ENCODE results near the gene KCNJ5. TPM values are rescaled to one million over a fixed set of nuclear protein-coding genes. Genes with fewer than 3 reads are reported as not detected.

KCNJ5 gene
- polyA plus RNA-seq, 2 of the 4 experiments (the other 2 are of a cell fraction), result 0.04 TPM; not detected in 1

- WGBS (ENCODE audit: missing lambda C conversion rate), result 14% methylated on average over 3 of the region's 3 CpGs
- DNase-seq (ENCODE audit: low read depth in 1 of 2, low spot score in 1 of 2) (no peak), FAIRE-seq (no peak), ATAC-seq (no peak)
- Histone ChIP-seq H3K4me3 (no peak overlapping the region), H3K27ac (no peak overlapping the region), H3K9me3 (no peaks in the 10 kb centered on the region), H3K4me1 (no peaks in the 10 kb centered on the region), H3K4me2 (no peak overlapping the region)
- TF ChIP-seq MAFK (IDR thresholded peaks at IDR 0.05; ENCODE audit: partially characterized antibody) (no peak), CBX2 (IDR thresholded peaks at IDR 0.05; ENCODE audit: borderline replicate concordance, low read depth) (no peak), RNF2 (IDR thresholded peaks at IDR 0.05; ENCODE audit: borderline replicate concordance, low read depth) (no peak), SREBF2 (IDR thresholded peaks at IDR 0.05) (no peak), RAD21 (conservative IDR thresholded peaks at IDR 0.05 in 1 of 2, IDR thresholded peaks at IDR 0.05 in 1 of 2) (no peak), MYC (IDR thresholded peaks at IDR 0.05; ENCODE audit: borderline replicate concordance, low read length) (no peak), TFCP2L1 (CRISPR knock-in tag; IDR thresholded peaks at IDR 0.05) (no peak), KDM5A (IDR thresholded peaks at IDR 0.05) (no peak), EP300 (IDR thresholded peaks at IDR 0.05) (no peak), JUNB (IDR thresholded peaks at IDR 0.05) (no peak), CBX8 (IDR thresholded peaks at IDR 0.05) (no peak), ESRRA (IDR thresholded peaks at IDR 0.05; ENCODE audit: borderline replicate concordance, low read length) (no peak), FOXS1 (CRISPR knock-in tag; IDR thresholded peaks at IDR 0.05) (no peak), CHD4 (IDR thresholded peaks at IDR 0.05; ENCODE audit: borderline replicate concordance) (no peak), NR3C1 (IDR thresholded peaks at IDR 0.05) (no peak), HOXA7 (CRISPR knock-in tag; IDR thresholded peaks at IDR 0.05) (no peak), HOXB5 (CRISPR knock-in tag; IDR thresholded peaks at IDR 0.05) (no peak)
- CTCF ChIA-PET, result interaction anchor here (1.8 kb wide), 1 partner anchor 10 kb away, joined by 5 read pairs; no protein-coding TSS in a partner anchor
- POLR2A ChIA-PET, result interaction anchor here (0.5 kb wide), 1 partner anchor 1086 kb away, joined by 4 read pairs; the partner anchor contains the start of gene PRDM10
Observed at GRCh38 chr11:128916037-128916572, 24.9 kb downstream of the KCNJ5 start.

DNA sequence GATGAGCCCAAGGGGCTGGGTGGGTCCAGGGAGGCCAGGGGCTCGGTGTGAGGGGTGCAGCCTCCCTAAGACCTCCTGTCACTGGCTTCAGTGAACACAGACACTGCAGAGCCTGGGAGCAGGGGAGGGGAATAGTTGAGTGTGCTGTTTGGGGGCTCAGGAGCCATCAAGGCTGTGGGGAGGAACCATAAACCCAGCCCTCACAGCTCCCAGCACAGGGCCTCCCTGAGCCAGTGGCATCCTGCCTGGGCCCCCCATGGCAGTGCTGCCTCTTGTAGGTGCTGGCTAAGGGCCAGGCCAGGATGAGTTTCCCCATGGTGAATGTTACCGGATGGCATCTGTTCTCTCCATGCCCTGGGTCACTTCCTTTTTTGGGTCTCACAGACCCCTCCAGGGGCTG is 25.5 kb downstream of the KCNJ5 start:
- CTCF ChIA-PET, result interaction anchor here (1.8 kb wide), 1 partner anchor 11 kb away, joined by 5 read pairs; no protein-coding TSS in a partner anchor
- TF ChIP-seq ZSCAN20 (CRISPR knock-in tag; IDR thresholded peaks at IDR 0.05), result no peak
- no peak for TF ChIP-seq TFCP2L1 (CRISPR knock-in tag; IDR thresholded peaks at IDR 0.05)
- no peak overlapping the region for H3K4me2 ChIP-seq
- POLR2A ChIA-PET, result interaction anchor here (1.0 kb wide), 1 partner anchor 11 kb away, joined by 9 read pairs; no protein-coding TSS in a partner anchor
- no peak for DNase-seq (ENCODE audit: low read depth in 1 of 2, low spot score in 1 of 2)
- ATAC-seq, result no peak
- FAIRE-seq, result no peak
- H3K4me3 ChIP-seq, result no peak overlapping the region
- no peak overlapping the region for H3K27ac ChIP-seq
- no peaks in the 10 kb centered on the region for H3K9me3 ChIP-seq
- H3K4me1 ChIP-seq, result no peaks in the 10 kb centered on the region
- 50% methylated on average over 2 of the region's 2 CpGs for WGBS (ENCODE audit: missing lambda C conversion rate)

DNA sequence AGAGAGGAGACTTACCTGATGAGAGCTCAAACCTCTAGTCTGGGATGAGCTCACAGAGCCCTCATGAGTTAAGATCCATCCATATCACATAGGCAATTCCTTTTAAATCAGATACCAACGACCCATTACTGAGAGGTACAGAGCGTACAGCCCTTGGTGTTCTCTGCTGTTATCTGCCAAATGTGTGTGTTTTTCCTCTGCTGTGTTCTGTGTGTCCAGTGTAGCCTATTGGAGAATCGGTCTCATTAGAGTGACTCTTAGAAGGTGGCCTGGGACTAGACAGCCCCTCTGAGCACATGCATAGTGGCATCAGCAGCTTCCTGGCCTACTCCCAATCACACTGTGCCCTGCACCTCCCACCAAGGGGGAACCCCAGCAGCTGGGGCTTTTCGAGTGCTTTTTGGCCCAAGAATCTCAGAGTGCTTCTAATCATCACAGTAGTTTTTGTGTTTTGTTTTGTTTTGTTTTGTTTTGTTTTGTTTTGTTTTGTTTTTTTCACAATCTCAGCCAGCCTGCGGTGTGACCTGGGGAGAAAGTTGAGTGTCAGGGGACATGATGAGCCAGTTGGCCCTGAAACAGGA is 26.1 kb downstream of the KCNJ5 start:
- H3K4me2 ChIP-seq, result no peak overlapping the region
- TF ChIP-seq CEBPB (IDR thresholded peaks at IDR 0.05), result no peak
- no peak for TF ChIP-seq ZC3H11A (IDR thresholded peaks at IDR 0.05)
- TF ChIP-seq KDM1A (IDR thresholded peaks at IDR 0.05; ENCODE audit: low read depth), result no peak
- FAIRE-seq, result no peak
- H3K4me3 ChIP-seq, result no peak overlapping the region
- H3K4me1 ChIP-seq, result no peaks in the 10 kb centered on the region
- POLR2A ChIA-PET, result interaction anchor here (1.0 kb wide), 1 partner anchor 11 kb away, joined by 9 read pairs; no protein-coding TSS in a partner anchor
- H3K27ac ChIP-seq, result no peak overlapping the region
- ATAC-seq, result no peak
- DNase-seq (ENCODE audit: low read depth in 1 of 2, low spot score in 1 of 2), result no peak
- WGBS (ENCODE audit: missing lambda C conversion rate), result 43% methylated on average over 4 of the region's 5 CpGs
- no peaks in the 10 kb centered on the region for H3K9me3 ChIP-seq
- CTCF ChIA-PET, result interaction anchor here (0.7 to 1.8 kb wide), 2 partner anchors 11 to 33 kb away, joined by 3 to 5 read pairs; no protein-coding TSS in a partner anchor

- FAIRE-seq, result no peak
- no peak for TF ChIP-seq MAZ (IDR thresholded peaks at IDR 0.05; ENCODE audit: borderline replicate concordance, low read depth, low read length)
- TF ChIP-seq RARB (CRISPR knock-in tag; IDR thresholded peaks at IDR 0.05), result no peak
- TF ChIP-seq EP300 (IDR thresholded peaks at IDR 0.05), result no peak
- no peak for TF ChIP-seq CTCF (IDR thresholded peaks at IDR 0.05)
- no peak for TF ChIP-seq BCL3 (IDR thresholded peaks at IDR 0.05)
- no peak for TF ChIP-seq CEBPB (IDR thresholded peaks at IDR 0.05)
- TF ChIP-seq POLR2A (IDR thresholded peaks at IDR 0.05; ENCODE audit: low read length), result no peak
- TF ChIP-seq, protein P1, sequence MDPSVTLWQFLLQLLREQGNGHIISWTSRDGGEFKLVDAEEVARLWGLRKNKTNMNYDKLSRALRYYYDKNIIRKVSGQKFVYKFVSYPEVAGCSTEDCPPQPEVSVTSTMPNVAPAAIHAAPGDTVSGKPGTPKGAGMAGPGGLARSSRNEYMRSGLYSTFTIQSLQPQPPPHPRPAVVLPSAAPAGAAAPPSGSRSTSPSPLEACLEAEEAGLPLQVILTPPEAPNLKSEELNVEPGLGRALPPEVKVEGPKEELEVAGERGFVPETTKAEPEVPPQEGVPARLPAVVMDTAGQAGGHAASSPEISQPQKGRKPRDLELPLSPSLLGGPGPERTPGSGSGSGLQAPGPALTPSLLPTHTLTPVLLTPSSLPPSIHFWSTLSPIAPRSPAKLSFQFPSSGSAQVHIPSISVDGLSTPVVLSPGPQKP (IDR thresholded peaks at IDR 0.05; ENCODE audit: low read depth, low read length), result no peak
- no peak for TF ChIP-seq CHD4 (IDR thresholded peaks at IDR 0.05; ENCODE audit: borderline replicate concordance)
- TF ChIP-seq NPAS2 (CRISPR knock-in tag; IDR thresholded peaks at IDR 0.05; ENCODE audit: borderline replicate concordance), result no peak
- no peak for TF ChIP-seq RNF2 (IDR thresholded peaks at IDR 0.05; ENCODE audit: borderline replicate concordance, low read depth)
Observed at GRCh38 chr11:128919216-128919615, 28.1 kb downstream of the KCNJ5 start.

More at GRCh38 chr11:128919216-128919615, 28.1 kb downstream of the KCNJ5 start:
- H3K9me3 ChIP-seq, result no peaks in the 10 kb centered on the region
- no peak overlapping the region for H3K4me3 ChIP-seq
- POLR2A ChIA-PET, result no interaction called here
- ATAC-seq, result no peak
- no peak overlapping the region for H3K27ac ChIP-seq
- 22% methylated on average over 1 of the region's 5 CpGs for WGBS (ENCODE audit: missing lambda C conversion rate)
- no peak for DNase-seq (ENCODE audit: low read depth in 1 of 2, low spot score in 1 of 2)
- CTCF ChIA-PET, result interaction anchor here (4.5 kb wide), 1 partner anchor 34 kb away, joined by 25 read pairs; no protein-coding TSS in a partner anchor
- no peak overlapping the region for H3K4me2 ChIP-seq
- no peaks in the 10 kb centered on the region for H3K4me1 ChIP-seq

Measured in A549 (cell line).